Hepatic stellate cell (primary cell): ENCODE data around the gene ATP8B3.
A peak's percentile ranks its signal among the peaks of the same experiment; 100 is the strongest.

ENCODE experiments used
- DNase-seq: peaks from one replicate; pipeline ENCODE4 v3.0.0; 2011; ENCODE audit warnings: low spot score

The ATP8B3 gene

DNA sequence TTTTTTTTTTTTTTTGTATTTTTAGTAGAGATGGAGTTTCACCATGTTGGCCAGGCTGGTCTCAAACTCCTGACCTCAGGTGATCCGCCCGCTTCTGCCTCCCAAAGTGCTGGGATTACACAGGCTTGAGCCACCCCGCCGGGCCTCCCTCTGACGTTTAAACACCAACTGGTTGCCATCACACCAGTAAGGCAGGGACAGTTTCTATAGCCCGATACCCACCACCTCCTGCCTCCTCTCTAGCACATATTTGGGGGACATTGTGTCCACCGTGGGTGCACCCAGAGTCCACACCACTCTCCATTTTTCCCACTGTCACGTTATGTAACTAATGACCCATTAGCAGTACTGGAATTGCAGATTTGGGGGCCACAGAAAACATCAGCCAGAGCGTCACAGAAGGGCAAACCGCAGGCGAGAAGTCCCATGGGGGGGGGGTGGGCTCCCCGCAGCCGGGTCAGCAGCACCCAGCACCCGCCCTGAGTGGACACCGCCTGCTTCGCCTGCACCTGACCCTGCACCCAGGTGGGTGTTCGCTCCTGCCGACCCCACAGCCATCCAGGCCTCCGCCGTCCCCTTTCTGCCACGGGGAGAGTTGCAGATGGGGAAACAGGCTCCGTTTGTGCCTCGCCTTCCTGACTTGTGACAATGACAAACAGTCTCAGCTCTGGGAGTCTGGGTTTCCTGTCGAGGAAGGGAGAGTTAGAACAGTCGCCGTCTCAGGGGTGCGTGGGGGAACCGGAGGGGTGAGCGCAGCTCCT lies 55.2 kb downstream of the ATP8B3 start:
- no peak for DNase-seq

DNA sequence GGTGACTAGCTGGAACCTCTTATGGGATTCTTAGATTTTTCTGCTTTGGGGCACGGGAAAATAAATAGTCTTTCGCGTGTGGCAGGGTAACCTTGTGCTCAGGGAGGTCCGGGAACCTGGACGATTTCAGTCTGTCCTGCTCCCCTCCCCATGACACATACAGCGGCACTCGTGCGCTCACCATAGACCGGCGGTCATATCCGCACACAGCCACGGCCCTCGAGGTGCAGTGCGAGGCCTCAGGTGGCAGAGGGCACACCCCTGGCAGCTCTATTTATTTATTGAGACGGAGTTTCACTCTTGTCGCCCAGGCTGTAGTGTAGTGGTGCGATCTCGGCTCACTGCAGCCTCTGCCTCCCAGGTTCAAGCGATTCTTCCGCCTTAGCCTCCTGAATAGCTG lies 55.8 kb downstream of the ATP8B3 start:
- DNase-seq, result no peak

DNA sequence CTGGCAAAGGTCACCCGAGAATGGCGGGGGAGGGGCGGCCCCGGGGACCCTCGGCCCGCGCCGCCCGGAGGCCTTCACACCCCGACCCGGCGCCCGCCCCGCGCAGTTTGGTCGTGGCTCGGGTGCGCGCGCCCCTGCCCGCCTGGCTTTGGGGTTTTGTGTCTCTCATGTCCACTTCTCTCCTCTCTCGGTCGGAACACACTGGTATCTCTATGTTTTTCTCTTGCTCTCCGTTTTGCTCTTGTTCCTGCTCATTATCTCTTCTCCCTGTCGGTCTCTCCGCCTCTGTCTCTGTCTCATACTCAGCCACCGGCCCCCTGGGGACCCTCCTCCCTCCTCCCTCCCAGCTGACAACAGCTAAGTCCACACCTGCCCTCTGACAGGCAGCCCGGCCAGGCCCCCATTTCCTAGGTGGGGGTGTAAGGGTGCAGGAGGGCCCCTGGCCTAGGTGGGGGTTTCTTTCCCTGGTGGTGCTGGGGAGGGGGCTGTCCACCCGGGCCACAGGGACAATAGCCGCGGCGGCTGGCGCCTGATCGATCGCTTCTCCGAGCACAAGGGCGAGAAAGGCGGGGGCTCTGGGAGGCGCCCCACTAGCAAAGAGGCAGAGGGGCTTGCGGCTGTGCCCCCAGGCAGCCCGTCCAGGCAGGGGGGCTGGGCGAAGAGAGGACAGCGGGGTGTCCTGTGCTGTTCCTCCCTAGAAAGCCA lies 56.5 kb downstream of the ATP8B3 start:
- DNase-seq, result no peak

DNA sequence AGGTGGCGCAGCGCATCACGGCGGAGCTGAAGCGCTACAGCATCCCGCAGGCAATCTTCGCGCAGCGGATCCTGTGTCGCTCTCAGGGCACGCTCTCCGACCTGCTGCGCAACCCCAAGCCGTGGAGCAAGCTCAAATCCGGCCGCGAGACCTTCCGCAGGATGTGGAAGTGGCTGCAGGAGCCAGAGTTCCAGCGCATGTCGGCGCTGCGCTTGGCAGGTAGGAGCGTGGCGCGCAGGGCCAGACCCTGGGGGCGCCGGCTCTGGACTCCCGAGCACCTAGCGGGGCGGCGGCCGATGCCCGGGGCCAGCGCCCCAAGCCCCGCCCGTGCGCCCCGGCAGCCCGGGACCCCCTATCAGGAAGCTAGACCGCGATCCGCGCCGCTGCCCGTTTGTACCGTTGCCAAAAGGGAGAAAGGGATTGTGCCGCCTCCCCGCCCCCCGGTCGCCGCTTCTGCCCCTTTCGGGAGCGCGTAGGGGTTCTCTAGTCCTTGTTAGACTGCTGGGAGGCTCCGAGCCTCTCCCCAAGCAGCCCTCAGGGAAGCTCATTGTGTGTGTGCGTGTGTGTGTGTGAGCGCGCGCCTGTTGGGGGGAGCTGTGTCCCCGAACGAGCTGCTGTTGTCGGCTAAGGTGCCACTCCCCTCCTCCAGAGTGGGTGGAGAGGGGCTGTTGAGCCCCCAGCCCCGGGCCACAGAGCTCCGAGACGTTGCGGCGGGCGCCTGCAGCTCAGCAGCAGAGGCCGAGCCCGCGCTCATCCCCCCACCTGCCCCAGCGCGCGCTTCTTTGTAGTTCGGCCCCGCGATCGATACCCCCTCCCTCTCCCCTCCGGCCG lies 57.2 kb downstream of the ATP8B3 start:
- no peak for DNase-seq

DNA sequence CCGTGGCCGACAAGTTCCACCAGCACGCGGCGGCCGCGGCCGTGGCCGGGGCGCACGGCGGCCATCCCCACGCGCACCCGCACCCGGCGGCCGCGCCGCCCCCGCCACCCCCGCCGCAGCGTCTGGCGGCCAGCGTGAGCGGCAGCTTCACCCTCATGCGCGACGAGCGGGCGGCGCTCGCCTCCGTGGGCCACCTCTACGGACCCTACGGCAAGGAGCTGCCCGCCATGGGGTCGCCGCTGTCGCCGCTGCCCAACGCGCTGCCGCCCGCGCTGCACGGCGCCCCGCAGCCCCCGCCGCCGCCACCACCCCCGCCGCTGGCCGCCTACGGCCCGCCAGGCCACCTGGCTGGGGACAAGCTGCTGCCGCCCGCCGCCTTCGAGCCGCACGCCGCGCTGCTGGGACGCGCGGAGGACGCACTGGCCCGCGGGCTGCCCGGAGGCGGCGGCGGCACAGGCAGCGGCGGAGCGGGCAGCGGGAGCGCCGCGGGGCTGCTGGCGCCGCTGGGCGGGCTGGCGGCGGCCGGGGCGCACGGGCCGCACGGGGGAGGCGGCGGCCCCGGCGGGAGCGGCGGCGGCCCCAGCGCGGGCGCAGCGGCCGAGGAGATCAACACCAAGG lies 57.9 kb downstream of the ATP8B3 start:
- DNase-seq, result no peak

DNA sequence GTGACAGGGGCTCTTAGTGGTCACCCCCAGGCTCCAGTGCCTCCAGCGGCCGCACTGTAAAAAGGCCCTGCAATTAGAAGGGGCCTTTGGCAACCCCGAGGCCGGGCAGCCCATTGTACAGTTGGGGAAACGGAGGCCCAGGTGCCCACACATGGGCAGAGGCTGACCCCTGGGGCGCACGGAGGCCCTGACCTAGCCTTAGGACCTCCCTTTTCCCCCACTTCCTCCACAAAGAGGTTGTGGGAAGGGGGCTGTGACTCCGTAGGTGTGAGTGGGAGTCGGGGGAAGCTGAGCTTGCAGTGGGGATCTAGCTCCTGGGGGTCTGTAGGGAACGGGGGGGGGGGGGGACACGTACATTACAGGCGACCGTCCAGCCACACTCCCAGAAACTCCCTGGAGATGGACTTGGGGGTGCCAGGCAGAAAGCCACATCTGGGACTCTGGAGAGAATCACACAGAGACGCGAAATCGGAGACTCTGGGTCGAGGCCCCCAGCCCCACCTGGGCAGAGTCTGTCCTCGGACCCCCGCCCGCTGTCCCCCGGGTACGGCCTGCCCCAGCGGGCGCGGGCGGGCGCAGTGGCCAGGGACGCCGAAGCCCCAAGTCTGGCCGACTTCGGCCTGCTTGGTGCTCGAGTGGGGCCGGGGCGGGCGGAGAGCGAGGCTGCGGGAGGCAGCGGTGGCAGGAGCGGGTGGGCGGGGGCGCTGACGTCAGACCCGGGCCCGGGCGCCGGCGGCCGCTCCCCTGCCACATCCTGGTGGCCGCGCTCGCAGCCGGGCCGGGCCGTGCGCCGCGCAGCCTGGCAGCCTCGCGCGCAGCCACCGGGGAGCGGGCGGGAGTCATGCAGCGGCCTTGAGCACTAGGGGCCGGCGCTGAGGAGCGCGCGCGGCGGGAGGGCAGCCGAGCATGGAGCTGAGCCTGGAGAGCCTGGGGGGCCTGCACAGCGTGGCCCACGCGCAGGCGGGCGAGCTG lies 59.0 kb downstream of the ATP8B3 start, which contains the start of gene ONECUT3:
Gene ONECUT3, plus strand, starts transcription at position 750 of the 972 bp plus-strand sequence. Its CDS starts 157 bp downstream, at position 907.
- no peak for DNase-seq

DNA sequence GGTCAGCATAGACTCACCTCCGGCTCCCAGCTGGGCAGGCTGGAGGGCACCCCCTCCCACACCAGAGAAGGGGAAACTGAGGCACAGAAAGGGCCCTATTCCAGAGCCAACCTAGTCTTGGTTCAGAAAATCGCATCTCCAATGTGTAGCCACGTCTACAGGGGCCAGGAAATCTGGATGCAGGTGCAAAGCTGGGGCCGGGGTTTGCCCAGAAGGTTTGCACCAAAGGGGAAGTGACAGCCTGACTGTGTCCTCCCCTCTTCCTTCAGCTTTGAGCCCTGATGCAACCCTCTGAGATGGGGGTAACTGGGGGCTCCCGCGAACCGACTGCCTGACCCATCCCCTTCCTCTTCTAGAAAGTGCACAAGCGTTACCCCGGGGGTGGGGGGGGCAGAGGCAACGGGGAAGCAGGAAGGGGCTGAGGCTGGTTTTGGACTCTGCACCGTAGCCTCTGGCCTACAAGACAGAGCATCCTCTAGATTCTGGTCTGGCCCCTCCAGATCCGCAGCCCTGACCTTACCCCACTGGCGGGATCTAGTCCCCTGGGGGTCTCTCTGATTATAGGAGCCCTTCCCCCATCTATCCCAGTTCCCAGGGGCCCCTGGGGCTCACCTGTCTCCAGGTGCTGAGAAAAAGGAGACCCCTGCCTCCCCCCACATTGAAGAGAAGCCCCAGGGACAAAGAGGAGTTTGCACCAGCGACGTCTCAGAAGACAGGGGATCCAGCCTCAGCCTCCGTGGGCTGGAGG lies 59.9 kb downstream of the ATP8B3 start:
- no peak for DNase-seq

DNA sequence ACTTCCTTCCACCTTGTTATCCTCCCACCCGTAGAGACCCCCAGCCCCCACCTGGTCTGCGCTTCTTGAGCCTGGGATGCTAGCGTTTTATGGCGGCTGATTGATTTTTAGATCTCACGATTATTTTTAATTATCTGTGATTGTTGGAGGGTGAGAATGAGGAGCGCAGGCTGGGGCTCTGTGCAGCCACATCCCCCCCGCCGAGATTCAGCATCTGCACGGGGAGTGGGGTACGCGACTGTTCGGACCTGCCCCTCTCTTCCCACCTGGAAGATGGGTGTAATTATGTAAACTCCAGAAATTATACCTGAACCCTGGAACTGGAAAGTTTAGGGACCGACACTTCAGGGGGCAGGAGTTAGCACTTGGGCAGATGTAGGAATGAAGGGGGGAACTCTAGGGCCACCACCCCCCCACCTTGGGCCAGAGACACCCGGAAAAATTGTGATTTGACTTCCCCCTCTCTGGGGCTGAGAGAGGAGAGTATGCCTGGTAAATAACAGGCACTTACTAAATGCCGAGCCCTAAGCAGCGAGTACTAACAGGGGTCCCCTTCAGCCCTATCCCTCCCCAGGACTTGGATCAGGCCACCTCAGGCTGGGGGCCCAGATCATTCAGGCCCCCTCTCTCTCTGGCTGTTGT lies 60.6 kb downstream of the ATP8B3 start:
- no peak for DNase-seq

DNA sequence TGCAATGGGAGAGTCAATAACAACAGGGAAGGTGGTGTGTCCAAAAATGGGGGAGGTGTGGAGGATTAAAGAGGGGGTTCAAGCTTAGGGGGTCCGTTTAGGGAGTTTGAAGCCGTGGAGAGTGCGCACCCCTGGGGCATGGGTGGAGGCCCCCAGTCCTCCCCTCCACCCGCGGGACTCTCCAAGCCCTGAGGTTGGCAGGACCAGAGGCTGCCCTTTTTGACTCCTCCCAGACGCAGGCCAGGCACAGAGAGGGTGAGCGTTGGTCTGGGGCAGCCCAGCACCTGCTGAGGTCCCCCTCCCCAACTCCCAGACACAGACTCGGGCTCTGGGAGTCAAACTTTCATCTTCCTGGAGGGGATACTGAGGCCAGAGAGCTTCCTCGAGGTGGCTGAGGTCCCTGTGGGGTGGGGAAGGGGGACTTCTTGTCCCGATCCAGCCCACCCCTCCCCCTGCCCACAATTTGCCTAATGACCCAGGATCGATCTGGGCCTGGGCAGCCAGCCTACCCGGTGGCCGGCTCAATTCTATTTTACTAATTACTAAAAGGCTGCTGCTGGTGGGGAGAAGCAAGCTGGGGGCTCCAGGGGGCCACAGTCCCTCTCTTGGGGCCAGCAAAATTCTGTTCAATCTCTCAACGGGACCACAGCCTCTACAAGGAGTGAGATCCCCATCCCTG lies 61.6 kb downstream of the ATP8B3 start:
- DNase-seq, result no peak

DNA sequence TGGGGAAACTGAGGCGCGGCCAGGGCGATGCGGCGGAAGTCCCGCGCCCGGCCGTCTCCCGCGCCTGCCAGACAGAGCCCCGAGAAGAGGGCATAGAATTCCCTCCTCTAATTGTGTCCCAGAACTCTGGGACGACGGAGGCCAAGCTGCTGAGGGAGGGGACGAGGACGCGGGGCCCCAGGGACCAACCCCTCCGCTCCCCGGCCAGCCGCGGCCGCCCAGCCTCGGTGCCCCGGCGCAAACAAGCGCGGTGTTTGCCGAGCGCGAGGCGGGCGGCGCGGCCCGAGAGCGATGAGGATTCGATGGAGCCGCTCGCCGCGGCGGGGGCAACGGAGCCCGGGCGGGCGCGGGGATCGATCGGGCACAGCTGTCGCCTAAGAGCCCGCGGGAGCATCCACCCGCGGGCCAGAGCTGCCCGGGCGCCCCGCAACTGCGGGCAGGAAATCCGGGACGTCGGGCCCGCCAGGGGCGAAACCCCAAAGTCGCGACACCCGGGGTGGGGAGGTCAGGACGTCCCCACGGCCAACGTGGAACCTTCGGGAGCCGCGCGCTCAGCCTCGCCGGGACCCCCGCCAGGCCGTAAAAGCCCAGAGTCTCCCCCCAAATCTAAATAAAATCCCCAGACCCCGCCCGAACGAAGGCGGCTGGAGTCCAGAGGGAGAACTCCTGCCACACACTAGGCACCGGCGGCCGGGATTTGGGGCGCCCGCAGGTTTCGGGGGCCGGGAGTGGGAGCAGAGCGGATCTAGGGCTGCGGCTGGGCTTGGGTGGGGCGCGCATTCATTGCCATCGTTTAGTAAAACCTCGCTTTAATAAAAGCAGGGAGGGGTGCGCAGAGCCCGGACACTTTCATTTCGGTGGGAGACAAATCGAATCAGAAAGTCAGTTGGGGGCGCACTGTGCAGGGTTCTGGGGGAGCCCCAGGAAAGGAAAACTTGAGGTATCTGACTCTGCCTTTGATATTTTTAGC lies 62.4 kb downstream of the ATP8B3 start:
- no peak for DNase-seq

DNA sequence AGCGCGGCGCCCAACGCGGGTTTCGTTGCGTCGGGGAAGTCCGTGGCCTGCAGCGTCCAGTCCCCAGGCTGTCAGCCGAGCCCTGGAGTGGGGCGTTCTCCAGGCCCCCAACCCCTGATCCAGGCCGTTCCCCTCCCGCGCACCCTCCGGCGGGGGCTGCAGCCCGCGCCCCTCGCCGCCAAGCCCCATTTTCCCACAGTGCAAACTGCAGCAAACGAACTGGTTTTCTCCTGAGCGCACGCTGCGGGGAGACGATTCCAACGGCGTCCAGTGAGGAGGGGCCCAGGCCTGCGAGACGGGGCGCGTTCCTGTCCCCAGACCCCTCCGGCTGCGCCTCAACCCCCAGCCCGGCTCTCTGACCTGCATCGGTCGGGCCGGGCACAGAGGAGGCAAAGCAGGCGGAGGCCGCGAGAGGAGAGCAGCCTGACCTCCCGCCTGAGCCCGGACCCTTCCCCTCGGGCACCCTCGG lies 63.2 kb downstream of the ATP8B3 start:
- DNase-seq, result no peak

DNA sequence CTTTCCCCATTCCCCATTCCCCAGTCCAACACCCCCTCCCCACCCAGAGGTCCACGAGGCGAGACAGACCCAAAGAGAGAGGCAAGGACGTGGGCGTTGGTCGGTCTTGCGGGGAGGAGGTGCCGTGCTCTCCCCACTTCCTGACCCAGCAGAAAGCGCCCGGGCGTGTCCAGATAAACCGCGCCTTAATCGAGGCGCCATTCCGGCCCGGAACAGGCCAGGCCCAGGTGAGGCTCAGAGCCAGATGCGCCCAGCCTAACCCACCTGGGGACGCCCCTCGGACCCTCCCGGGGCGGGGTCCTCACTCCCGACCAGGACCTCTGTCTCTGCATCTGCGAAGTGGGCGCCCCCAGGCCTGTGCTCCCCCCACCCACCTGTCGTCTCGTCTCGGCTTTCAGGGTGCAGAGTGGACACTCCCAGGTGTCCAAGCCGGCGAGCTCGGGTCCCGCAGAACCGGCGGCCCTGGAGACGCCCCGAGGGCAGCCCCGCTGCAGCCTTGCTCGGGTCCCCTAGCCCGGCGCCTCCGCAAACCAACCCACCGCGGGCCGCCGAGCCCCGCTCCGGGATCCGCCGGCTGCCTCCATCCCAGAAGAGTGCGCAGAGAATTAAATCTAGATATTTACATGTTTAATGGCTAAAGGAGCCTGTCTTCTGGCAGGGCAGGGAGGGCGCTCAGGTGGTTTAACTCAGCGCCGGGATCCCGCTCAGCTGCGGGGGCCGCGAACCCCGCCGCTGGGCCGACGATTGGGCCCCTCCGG lies 63.8 kb downstream of the ATP8B3 start:
- no peak for DNase-seq

DNA sequence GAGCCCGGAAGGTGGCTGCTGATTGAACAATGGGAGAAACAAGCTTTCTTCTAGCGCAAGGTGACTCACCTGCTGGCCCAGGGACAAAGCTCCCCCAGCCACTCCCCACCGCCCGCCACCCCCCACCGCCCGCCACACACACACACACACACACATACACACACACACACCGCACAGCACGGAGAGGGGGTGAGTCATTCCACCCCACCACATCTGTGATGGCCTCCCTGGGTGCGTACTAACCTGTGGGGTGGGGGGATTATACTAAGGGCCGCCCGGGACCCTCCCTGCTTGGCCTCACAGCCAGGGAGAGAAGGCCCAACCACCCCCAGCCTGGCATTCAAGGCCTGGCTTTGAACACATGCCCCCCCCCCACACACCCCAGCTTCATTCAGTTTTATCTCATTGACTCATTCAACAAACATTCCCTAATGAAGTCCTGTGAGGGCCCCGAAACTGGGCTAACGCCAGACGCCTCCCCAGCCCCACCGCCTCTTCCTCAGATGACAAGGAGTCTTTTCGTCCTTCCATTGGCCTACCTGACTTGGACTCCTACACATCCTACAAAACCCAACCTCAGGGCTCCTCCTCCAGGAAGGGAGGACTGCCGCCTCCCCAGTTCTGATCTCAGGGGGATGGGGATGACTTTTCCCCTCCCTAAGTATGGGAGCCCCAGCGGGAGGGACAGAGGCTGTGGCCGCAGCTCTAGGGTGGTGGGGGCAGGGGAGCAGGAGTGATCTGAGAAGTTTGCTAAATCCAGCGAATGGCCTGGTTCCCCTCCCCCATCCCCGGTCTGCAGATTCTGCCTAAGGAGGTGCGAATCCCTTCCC lies 64.6 kb downstream of the ATP8B3 start:
- DNase-seq, result peak; percentile 98

DNA sequence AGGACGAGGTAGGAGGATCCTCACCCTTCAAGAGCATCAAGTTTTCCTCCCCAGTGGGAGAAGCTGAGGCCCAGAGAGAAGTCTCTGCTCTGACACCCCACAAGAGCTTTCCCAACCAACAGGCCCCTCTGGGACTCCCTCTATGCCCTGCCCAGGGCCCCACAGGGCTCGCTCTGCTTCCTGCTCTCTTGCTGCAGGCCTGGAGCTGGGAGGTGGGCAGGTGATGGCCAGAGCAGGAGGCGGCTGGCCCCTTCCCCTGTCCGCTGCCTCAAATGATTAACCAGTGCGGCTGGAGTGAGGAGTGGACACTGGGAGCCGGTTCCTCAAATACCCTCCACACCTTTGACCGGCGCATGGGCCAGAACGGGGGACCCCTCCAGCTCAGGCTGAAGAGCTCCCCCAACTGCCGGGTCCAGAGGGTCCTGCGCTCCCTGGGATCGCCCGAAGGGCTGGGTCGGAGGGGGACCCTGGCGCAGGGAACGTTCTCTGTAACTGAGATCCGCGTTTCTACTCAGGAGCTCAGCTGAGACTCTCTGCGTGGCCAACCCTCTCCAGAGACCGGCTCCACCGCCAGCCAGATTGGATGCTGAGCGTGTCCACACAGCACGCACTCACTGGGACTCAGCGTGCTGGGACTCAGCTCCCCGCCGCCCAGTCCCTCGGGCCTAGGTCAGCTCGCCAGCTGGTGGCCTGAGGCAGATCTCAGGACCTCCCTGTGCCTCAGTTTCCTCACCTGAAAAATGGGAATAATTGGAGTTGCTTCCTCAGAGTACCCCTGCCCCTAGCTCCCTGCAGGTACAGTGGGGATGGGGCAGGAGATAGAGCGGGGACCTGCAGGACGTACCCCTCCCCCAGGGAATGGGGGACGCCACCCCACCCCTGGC lies 65.4 kb downstream of the ATP8B3 start:
- peak; percentile 80 for DNase-seq

DNA sequence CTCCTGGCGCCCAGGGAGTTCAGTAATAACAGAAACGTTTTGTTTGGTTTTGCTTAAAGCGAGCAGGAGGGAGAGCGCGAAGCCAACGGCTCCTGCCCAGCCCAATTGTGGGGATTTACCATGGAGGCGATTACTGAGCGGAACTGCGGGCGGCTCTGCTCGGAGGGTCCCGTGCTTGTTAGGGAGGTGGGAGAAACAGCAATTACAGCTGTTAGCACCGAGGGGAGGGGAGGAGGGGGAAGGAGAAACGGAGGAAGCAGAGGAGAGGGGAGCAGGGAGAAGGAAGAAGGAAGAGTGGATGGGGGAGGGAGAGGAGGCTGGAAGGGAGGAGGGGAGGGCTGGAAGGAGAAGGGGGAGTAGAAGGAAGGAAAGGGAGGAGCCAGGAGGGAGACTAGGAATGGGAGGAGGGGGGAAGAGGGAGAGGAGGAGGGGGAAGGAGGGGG lies 66.5 kb downstream of the ATP8B3 start:
- no peak for DNase-seq
